ENCODE results near the gene C4orf50.

Gene C4orf50

GRCh38 chr4:5889002-5889696 is 129.1 kb downstream of the C4orf50 start:
- Histone ChIP-seq H3K9ac (ENCODE audit: low read depth, low read length) (peak overlapping the region; percentile 59; the same call in 1 of the 2 replicates), H3K36me3 (ENCODE audit: insufficient read depth, low read depth, low read length) (no peaks in the 10 kb centered on the region), H3K9me3 (ENCODE audit: insufficient read depth, low read depth, low read length) (no peaks in the 10 kb centered on the region), H3K27me3 (ENCODE audit: insufficient read depth, low read length) (peaks cover 52% of the 10 kb centered on the region), H3K4me1 (ENCODE audit: insufficient read depth, low read length) (peaks cover 17% of the 10 kb centered on the region), H3K4me3 (ENCODE audit: low read length) (peak overlapping the region; percentile 76), H3K27ac (ENCODE audit: low read length) (no peak overlapping the region)

- no peaks in the 10 kb centered on the region for H3K36me3 ChIP-seq (ENCODE audit: insufficient read depth, low read depth, low read length)
- peaks cover 45% of the 10 kb centered on the region for H3K27me3 ChIP-seq (ENCODE audit: insufficient read depth, low read length)
- peaks cover 17% of the 10 kb centered on the region for H3K4me1 ChIP-seq (ENCODE audit: insufficient read depth, low read length)
- no peak overlapping the region for H3K27ac ChIP-seq (ENCODE audit: low read length)
- H3K9ac ChIP-seq (ENCODE audit: low read depth, low read length): peak overlapping the region; percentile 84; the same call in 1 of the 2 replicates
- H3K9me3 ChIP-seq (ENCODE audit: insufficient read depth, low read depth, low read length): no peaks in the 10 kb centered on the region
- peak overlapping the region; percentile 86 for H3K4me3 ChIP-seq (ENCODE audit: low read length)
Measured at GRCh38 chr4:5888222-5889001, 129.8 kb downstream of the C4orf50 start.

- no peaks in the 10 kb centered on the region for H3K36me3 ChIP-seq (ENCODE audit: insufficient read depth, low read depth, low read length)
- no peak overlapping the region for H3K27ac ChIP-seq (ENCODE audit: low read length)
- H3K9me3 ChIP-seq (ENCODE audit: insufficient read depth, low read depth, low read length): no peaks in the 10 kb centered on the region
- peaks cover 39% of the 10 kb centered on the region for H3K27me3 ChIP-seq (ENCODE audit: insufficient read depth, low read length)
- peaks cover 17% of the 10 kb centered on the region for H3K4me1 ChIP-seq (ENCODE audit: insufficient read depth, low read length)
- H3K9ac ChIP-seq (ENCODE audit: low read depth, low read length): peak overlapping the region; percentile 84; the same call in 1 of the 2 replicates
- H3K4me3 ChIP-seq (ENCODE audit: low read length): peak overlapping the region; percentile 86
Measured at GRCh38 chr4:5887361-5888221, 130.6 kb downstream of the C4orf50 start.

DNA sequence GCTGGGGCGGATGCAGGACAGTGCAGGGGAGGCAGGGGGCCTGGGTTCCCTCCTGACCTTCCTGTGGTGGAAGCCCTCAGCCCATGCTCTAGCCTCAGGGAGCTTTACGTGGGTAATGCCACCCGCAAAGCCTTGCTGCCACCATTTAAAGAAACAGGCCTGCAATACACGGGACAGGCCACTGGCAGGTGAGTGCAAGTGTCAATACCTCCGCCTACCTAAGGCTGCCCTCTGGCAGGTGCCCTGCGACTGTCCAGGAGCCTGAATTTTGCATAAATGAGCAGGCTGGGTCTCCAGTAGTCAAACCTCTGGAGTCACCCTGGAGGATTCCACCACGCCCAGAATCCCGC is 131.2 kb downstream of the C4orf50 start:
- Histone ChIP-seq H3K27me3 (ENCODE audit: insufficient read depth, low read length) (peaks cover 33% of the 10 kb centered on the region), H3K27ac (ENCODE audit: low read length) (no peak overlapping the region), H3K36me3 (ENCODE audit: insufficient read depth, low read depth, low read length) (no peaks in the 10 kb centered on the region), H3K9me3 (ENCODE audit: insufficient read depth, low read depth, low read length) (no peaks in the 10 kb centered on the region), H3K4me1 (ENCODE audit: insufficient read depth, low read length) (peaks cover 19% of the 10 kb centered on the region), H3K4me3 (ENCODE audit: low read length) (peak overlapping the region; percentile 86), H3K9ac (ENCODE audit: low read depth, low read length) (peak overlapping the region; percentile 84; the same call in 1 of the 2 replicates)

GRCh38 chr4:5885733-5886132 is 132.5 kb downstream of the C4orf50 start:
- Histone ChIP-seq H3K9ac (ENCODE audit: low read depth, low read length) (no peak overlapping the region), H3K4me1 (ENCODE audit: insufficient read depth, low read length) (peaks cover 19% of the 10 kb centered on the region)

DNA sequence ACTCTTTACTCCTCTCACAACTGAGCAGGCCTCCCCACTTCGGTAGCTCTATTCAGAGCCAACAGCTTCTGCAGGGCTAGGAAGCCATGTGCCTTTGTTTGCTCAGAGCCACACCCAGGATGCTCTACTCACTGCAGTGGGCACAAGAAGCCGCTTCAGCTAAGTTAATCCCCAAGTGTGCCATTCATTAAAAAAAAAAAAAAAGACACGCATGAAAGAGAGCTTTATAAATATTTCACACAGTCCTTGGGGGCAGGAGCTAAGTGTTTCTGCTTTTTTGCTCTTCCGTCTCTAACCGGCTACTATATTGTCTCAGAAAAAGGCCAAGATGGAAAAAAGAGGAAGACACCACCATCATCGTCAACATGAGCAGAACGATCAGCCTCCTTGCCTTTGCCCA is 133.4 kb downstream of the C4orf50 start:
- H3K36me3 ChIP-seq (ENCODE audit: insufficient read depth, low read depth, low read length): no peaks in the 10 kb centered on the region
- H3K4me1 ChIP-seq (ENCODE audit: insufficient read depth, low read length): peaks cover 17% of the 10 kb centered on the region
- H3K27ac ChIP-seq (ENCODE audit: low read length): no peak overlapping the region
- peaks cover 12% of the 10 kb centered on the region for H3K27me3 ChIP-seq (ENCODE audit: insufficient read depth, low read length)
- H3K4me3 ChIP-seq (ENCODE audit: low read length): no peak overlapping the region
- no peak overlapping the region for H3K9ac ChIP-seq (ENCODE audit: low read depth, low read length)
- H3K9me3 ChIP-seq (ENCODE audit: insufficient read depth, low read depth, low read length): no peaks in the 10 kb centered on the region

More at GRCh38 chr4:5885733-5886132, 132.5 kb downstream of the C4orf50 start:
- Histone ChIP-seq H3K9me3 (ENCODE audit: insufficient read depth, low read depth, low read length) (no peaks in the 10 kb centered on the region), H3K27ac (ENCODE audit: low read length) (no peak overlapping the region), H3K4me3 (ENCODE audit: low read length) (no peak overlapping the region), H3K27me3 (ENCODE audit: insufficient read depth, low read length) (peaks cover 21% of the 10 kb centered on the region), H3K36me3 (ENCODE audit: insufficient read depth, low read depth, low read length) (no peaks in the 10 kb centered on the region)

DNA sequence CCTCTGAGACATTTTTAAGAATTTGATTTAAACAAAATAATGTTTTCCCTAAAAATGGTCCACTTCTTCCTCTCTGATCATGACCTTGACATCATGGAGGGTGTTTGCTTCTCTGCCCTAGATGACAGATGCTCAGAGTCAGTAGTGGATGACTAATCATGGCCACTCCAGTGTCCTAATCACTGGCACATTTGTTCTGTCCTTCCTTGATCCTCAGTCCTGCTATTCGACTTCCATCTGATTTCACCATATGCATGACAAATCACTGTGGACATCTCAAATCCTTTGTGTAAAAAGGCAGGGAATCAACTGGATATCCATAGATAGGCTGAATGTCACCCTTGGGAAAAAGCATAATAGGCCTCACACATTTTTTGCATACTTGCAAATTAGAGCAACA is 134.3 kb downstream of the C4orf50 start:
- H3K9me3 ChIP-seq (ENCODE audit: insufficient read depth, low read depth, low read length): no peaks in the 10 kb centered on the region
- no peaks in the 10 kb centered on the region for H3K36me3 ChIP-seq (ENCODE audit: insufficient read depth, low read depth, low read length)
- no peak overlapping the region for H3K9ac ChIP-seq (ENCODE audit: low read depth, low read length)
- H3K4me1 ChIP-seq (ENCODE audit: insufficient read depth, low read length): peaks cover 9% of the 10 kb centered on the region
- no peak overlapping the region for H3K4me3 ChIP-seq (ENCODE audit: low read length)
- H3K27me3 ChIP-seq (ENCODE audit: insufficient read depth, low read length): peaks cover 3% of the 10 kb centered on the region
- no peak overlapping the region for H3K27ac ChIP-seq (ENCODE audit: low read length)

DNA sequence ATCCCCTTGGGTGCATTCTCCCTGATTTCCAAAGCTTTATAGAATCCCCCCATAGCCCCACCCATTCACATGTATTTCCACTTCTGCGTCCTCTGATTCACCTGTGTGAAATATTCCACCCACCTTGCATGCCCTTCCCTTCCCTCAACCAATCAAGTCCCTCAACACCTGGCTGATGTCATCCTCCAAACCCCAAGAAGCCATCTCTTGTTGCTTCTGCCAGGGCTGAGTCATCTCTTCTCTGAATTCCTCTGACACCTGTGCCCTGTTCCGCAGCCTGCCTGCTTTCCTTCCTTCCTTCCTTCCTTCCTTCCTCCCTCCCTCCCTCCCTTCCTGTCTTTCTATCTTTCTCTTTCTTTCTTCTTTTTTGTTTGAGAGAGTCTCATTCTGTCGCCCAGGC is 135.3 kb downstream of the C4orf50 start:
- Histone ChIP-seq H3K36me3 (ENCODE audit: insufficient read depth, low read depth, low read length) (no peaks in the 10 kb centered on the region), H3K4me3 (ENCODE audit: low read length) (no peak overlapping the region), H3K27me3 (ENCODE audit: insufficient read depth, low read length) (no peaks in the 10 kb centered on the region), H3K9me3 (ENCODE audit: insufficient read depth, low read depth, low read length) (no peaks in the 10 kb centered on the region), H3K27ac (ENCODE audit: low read length) (no peak overlapping the region), H3K9ac (ENCODE audit: low read depth, low read length) (no peak overlapping the region), H3K4me1 (ENCODE audit: insufficient read depth, low read length) (peaks cover 7% of the 10 kb centered on the region)

DNA sequence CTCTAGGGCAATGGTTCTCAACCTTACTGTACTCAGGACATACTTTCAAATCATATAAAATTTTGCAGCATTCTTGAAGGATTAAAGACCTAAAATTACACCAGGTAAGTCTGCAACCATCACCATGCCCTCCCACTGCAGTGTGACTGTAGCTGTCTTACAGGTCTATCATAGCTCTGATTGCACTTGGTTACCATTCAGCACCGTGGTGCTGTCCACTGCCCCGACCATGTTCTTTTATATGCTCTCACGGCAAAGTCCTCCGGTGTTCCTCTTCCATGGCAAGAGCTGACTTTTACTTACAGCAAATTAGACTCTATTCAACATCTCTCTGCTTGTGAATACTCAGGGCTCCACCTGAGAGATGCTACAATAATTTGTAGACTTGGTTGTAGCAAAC is 136.9 kb downstream of the C4orf50 start:
- H3K27me3 ChIP-seq (ENCODE audit: insufficient read depth, low read length): no peaks in the 10 kb centered on the region
- H3K36me3 ChIP-seq (ENCODE audit: insufficient read depth, low read depth, low read length): no peaks in the 10 kb centered on the region
- no peaks in the 10 kb centered on the region for H3K9me3 ChIP-seq (ENCODE audit: insufficient read depth, low read depth, low read length)
- H3K4me1 ChIP-seq (ENCODE audit: insufficient read depth, low read length): peaks cover 4% of the 10 kb centered on the region
- H3K27ac ChIP-seq (ENCODE audit: low read length): no peak overlapping the region
- no peak overlapping the region for H3K9ac ChIP-seq (ENCODE audit: low read depth, low read length)
- no peak overlapping the region for H3K4me3 ChIP-seq (ENCODE audit: low read length)

DNA sequence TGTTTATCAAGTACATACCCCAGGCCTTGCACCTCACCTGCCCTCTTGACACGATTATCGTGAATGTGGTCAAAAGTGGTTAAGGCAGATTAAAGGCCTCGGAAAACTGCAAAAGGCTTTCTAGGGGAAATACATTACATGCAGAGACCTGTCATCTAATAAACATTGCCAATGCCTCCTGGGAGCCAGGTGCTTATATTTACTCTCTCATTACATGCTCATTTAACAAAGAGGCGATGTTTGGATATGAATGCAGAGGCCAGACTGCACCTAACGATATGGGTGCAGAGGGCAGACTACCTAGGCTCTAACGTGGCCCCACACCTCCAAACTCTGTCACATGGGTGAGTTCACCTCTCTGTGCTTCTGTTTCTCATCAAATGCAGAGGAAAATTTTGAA is 139.9 kb downstream of the C4orf50 start:
- Histone ChIP-seq H3K27ac (ENCODE audit: low read length) (no peak overlapping the region), H3K9me3 (ENCODE audit: insufficient read depth, low read depth, low read length) (no peaks in the 10 kb centered on the region), H3K4me1 (ENCODE audit: insufficient read depth, low read length) (peaks cover 16% of the 10 kb centered on the region), H3K9ac (ENCODE audit: low read depth, low read length) (no peak overlapping the region), H3K27me3 (ENCODE audit: insufficient read depth, low read length) (no peaks in the 10 kb centered on the region), H3K36me3 (ENCODE audit: insufficient read depth, low read depth, low read length) (no peaks in the 10 kb centered on the region), H3K4me3 (ENCODE audit: low read length) (no peak overlapping the region)

GRCh38 chr4:5877392-5877791 is 140.8 kb downstream of the C4orf50 start:
- Histone ChIP-seq H3K27me3 (ENCODE audit: insufficient read depth, low read length) (no peaks in the 10 kb centered on the region), H3K9ac (ENCODE audit: low read depth, low read length) (no peak overlapping the region), H3K9me3 (ENCODE audit: insufficient read depth, low read depth, low read length) (no peaks in the 10 kb centered on the region), H3K4me1 (ENCODE audit: insufficient read depth, low read length) (peaks cover 12% of the 10 kb centered on the region), H3K4me3 (ENCODE audit: low read length) (no peak overlapping the region), H3K36me3 (ENCODE audit: insufficient read depth, low read depth, low read length) (no peaks in the 10 kb centered on the region), H3K27ac (ENCODE audit: low read length) (no peak overlapping the region)

Measured in iPS-20b (cell line).